Measurements from ENCODE around the gene ZSWIM5.

DNA sequence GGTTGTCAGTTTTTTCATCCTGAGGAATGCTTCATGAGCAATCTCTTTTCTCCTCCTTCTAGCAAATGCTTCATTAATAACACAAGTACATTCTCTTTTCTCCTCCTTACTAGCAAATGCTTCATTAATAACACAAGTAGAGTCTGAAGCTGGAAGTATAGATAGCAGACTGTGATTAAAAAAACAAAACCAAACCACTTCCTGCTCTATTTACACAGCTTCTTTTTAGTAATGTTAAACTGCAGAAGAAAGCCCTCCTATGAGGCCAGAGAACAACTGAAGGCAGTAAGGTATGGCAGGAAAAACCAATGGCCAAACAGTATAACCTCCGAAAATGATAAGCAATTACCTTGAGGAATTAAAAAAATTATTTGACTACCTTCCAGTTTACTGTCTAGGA lies 90.1 kb downstream of the ZSWIM5 start:
- TF ChIP-seq, protein P1, sequence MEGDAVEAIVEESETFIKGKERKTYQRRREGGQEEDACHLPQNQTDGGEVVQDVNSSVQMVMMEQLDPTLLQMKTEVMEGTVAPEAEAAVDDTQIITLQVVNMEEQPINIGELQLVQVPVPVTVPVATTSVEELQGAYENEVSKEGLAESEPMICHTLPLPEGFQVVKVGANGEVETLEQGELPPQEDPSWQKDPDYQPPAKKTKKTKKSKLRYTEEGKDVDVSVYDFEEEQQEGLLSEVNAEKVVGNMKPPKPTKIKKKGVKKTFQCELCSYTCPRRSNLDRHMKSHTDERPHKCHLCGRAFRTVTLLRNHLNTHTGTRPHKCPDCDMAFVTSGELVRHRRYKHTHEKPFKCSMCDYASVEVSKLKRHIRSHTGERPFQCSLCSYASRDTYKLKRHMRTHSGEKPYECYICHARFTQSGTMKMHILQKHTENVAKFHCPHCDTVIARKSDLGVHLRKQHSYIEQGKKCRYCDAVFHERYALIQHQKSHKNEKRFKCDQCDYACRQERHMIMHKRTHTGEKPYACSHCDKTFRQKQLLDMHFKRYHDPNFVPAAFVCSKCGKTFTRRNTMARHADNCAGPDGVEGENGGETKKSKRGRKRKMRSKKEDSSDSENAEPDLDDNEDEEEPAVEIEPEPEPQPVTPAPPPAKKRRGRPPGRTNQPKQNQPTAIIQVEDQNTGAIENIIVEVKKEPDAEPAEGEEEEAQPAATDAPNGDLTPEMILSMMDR (IDR thresholded peaks at IDR 0.05): no peak
- TF ChIP-seq POLR2A (IDR thresholded peaks at IDR 0.05): no peak

All from upper lobe of left lung (tissue), 4 donors.